HG03139 (cell line): ENCODE data around the gene BID.

ENCODE experiments used
- ATAC-seq: cut with Tn5 transposase; IDR thresholded peaks from one replicate; pipeline ENCODE4 v1.9.1; 2021; ENCODE audit not compliant: unreplicated experiment

Gene BID

DNA sequence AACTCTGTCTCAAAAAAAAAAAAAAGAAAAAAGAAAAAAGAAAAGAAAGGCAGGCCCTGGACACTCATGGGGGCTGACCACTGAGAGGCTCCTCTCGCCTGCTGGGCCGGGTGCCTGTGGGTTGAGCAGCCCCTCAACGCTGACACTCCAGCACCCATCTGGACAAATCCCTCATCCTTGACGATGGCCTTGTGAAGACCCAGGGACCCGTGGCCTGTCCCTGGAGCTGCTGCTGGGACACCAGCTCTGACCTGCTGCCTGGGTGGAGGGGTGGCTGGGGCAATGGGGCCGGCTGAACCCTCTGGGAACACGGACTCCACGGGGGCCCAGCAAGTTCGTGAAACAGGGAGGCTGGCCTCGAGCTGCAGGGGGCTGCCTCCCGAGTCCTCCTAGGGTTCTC lies 10.5 kb upstream of the BID start:
- no peak for ATAC-seq

DNA sequence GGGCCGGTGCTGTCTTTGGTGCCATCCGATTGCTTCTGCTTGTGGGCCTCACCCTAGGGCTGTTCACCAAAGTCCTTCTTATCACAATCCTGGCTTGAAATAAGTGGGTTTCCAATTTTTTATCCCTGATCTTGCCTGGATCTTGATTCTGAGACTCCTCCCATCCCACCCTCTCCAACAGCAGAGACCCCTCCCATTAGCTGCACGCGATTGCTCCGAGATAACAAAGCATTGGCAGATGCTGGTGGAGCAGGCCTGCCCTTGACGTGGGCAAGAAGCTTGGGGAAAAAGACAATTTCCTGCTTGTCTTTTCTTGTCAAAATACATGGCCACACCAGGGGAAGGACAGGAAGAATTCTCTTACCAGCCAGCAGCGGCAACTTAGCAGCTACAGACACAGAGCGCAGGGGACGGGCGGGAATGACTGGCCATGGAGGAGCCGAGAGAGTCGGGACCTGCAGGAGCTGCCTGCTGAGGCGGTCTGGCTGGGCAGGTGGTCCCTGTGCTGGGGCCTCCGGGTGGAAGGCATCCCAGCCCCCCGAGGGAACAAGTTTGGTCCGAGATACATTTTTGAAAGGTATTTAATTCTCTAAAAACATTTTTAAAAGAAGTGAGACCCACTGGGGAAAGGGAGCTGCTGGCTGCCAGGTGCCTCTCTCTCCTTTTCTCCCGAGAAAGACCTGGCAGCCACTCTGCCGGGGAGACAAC lies 9.7 kb upstream of the BID start:
- ATAC-seq, result no peak

- no peak for ATAC-seq
Measured at GRCh38 chr22:17783312-17783711, 9.0 kb upstream of the BID start.

DNA sequence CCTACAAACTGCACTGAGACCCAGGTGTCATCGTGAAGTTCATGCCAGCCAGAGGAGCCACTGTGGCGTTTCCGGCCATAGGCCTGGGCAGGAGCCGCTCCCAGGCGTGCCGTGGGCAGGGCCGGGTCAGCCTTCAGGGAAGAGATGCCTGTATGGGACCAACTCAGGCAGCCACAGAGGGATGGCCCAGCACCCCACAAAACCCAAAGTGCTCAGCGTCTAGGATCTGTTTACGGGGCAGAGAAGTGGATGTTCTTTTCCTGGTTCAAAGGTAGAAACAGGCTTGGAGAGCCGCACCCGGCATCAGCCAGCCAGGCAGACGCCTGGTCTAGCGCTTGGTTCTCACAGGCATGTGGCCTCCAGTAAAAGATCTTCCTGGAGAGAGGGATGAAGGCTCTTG lies 8.4 kb upstream of the BID start:
- no peak for ATAC-seq

GRCh38 chr22:17782158-17782557 lies 7.9 kb upstream of the BID start:
- ATAC-seq, result no peak

- ATAC-seq, result no peak
Measured at GRCh38 chr22:17781319-17782031, 7.2 kb upstream of the BID start.

DNA sequence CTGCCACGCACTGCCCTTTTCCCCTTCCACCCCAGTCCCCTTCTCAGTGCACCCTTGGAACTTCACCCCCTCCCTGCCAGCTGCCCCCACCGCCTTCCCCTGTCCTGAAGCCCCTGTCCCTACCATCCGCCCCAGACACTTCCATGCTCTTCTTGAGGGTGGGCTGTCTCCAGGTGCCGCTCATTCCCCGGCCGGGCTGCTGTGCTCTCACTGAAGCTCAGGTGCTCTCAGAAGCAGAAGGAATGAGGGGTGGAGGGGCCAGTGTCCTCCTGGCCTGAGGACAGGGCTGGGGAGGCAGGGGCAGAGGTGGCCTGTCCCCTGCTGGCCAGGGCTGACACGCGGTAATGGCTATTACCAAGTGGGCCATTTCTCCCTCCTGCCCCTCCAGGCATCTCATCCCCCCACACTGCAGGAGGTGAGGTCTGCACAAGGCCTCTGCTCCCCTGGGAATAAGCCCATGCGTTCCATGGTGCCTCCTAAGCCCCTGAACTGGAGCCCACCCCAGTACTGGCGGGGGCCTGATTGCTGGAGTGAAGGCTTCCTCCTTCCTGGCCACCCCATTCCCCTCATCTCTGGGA lies 6.6 kb upstream of the BID start:
- ATAC-seq, result no peak

GRCh38 chr22:17780116-17780740 lies 6.0 kb upstream of the BID start:
- no peak for ATAC-seq

DNA sequence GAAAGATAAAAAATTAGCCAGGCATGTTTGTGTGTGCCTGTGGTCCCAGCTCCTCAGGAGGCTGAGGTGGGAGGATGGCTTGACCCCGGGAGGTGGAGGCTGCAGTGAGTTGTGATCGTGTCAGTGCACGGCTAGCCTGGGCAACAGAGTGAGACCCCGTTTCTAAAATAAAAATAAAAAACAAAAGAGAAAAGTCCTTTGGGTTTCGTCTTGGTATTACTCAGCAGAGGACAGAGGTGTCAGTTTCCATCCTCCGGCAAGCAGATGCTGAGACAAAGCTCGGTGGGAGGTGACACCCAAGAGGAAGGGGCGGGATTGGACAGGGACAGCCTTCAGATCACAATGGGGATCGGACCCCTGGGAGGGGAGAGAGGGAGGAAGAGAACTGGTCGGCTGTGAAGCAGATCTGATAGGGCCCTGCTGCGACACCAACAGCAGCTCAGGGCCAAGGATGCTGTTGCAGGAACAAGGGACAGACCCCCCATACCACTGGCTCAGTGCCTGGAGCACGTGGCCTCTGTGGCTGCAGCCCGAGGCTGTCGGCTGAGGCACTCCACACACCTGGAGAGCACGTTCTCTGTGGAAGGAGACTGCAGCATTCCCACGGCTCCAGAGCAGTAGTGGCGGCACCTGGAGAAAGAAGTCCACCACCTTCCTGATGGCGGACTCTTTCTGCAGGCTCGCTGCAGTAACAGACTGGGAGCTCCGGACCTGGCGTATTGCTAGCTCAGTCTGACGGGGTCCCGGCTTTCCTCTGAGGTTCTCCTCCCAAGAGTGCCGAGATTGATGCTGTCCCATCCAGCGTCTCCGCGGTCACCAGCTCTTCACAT lies 5.2 kb upstream of the BID start:
- no peak for ATAC-seq

DNA sequence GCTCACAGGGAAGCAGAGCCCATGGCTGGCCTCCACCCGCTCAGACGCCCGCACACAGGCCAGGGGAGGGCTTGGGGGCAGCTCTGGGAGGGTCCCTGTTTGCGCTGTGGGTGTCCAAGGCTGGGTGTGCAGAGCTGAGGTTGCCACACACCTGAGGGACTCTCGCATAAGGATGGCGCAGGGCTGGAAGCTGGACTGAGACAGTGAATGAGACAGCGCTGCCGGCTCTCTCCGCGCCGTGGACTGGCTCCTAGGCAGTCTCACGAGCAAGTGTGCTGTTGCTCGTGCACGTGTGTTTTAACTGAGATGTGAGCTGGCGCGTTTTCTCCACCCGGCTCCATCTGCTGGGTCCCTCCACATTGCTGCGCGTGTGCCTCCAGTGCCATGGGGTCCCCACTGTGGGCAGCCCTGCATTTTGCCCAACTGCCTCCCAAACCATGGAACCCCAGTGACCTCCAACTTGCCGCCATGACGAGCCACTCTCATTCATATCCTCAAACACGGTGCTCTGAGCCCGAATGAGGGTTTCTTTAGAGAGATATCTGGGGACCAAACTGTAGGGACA lies 4.2 kb upstream of the BID start:
- ATAC-seq, result no peak

GRCh38 chr22:17777717-17778044 lies 3.4 kb upstream of the BID start:
- no peak for ATAC-seq

GRCh38 chr22:17777005-17777716 lies 2.9 kb upstream of the BID start:
- ATAC-seq, result no peak

DNA sequence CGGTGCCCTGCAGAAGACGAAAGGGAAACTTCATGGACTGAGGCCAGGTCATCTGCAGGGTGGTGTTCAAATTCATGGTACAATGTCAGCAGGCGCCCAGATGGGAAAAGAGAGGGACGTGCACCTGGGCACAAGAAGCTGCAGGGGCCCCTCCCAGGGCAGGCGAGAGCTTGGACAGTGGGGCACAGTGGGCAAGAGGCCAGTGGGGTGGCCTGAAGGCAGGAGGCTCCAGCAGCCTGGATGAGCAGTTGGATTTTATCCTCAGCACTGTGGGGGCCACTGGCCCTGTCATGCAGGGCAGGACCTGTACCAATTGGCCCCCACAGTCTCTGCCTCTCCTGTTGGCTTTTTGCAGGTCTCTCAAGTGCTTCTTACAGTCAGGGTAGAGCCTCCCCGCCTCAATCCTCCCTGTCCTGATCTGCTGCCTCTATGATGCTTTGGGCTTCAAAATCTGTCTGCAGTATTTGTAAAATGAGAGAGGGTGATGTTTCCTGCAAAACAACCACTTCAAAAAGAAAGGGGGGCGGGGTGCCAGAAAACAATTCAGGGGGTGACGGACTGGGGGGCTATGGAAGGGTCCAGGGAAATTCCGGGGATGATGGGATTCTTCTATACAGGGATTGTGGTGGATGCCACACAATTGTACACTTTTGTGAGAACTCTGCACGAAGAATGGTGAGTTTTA lies 1.7 kb upstream of the BID start:
- ATAC-seq, result no peak

DNA sequence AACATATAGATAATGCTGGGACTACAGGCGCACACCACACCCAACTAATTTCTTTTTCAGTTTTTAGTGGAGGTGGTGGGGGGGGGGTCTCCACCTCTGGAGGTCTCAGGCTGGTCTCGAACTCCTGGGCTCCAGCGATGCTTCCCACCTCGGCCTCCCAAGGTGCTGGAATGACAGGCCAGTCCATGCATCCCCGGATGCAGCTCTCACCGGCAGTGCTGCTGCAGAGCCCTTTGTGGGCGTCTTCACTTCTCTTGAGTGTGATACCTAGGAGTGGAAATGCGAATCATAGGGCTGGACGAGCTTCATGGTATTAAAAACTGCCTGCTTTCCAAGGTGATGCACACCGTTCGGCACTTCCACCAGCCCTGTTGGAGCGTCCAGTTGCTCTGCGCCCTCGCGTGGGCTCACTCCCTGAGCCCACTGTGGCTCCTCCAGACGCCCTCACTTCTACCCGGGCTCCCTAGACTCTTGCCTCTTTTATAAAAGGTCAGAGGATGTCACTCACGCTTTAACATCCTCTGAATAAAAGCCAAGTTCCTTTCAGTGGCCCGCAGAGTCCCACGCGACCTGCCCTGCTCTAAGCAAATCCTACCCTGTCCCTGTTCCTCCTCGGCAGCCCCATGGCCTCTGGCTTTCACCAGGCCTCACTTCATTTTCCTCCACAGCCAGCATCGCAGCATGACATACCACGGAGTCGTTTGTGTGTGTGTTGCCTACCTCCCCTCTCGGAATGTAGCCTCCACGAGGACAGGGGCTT lies 837 bp upstream of the BID start:
- no peak for ATAC-seq

DNA sequence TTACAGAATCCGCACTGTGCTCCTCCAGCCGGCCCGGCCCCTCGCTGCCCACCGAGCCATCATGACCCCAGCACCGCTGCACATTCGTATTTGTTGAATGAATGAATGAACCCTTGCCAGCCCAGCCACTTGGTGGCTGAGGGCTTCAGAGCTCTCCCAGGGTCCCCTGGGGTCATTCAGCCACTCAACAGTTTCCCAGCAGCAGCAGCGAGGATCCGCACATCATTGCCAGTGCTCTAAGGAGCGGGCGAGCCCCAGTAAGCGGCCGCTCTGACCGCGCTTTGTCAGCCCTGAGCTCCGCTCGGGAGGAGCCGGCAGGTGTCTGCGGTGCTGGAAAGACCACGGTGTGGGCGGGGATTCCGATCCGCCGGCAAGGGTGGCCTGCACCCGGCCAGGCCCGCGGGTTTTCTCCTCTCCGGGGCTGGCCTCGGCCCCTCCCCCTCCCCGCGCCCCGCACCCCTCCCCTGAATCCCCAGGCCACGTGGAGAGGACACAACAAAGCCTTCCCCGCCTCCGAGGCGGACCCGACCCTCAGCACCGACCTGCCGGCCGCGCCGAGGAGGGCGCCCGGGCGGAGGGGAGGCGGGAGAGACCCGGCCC lies 563 bp downstream of the BID start:
- ATAC-seq, result no peak

DNA sequence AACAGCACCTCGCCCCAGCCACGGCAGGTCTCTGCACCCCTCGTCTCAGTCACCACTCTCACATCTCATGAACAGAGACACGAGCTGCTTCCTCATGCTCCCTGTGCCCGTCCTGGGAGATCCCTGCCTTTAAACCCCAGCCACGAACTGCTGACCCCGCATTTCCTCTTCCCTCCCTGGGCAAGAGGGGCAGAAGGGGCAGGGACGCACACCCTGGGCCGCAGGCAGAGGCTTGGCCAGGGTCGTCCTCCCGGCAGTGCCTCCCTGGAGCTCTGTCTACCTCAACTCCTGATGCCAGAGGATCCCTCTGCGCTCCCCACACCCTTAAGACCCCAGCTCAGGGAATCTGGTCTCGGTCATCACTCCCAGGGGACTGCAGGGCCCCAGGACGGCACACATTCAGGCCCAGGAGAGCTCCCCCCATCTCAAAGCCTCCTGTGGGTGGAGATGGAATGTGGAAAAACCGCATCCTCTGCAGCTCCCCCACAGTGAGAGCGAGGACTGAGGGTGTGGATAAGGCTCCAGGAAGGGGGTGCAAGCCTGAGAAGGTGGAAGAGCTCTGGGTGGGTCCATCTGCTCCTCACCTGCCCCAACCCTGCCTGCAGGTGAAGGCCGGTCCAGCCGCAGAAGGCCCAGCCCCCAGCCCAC lies 1.2 kb downstream of the BID start:
- ATAC-seq, result no peak

GRCh38 chr22:17772249-17772957 lies 1.9 kb downstream of the BID start:
- ATAC-seq, result no peak
